Stimulated activated CD8-positive, alpha-beta memory T cell treated with anti-CD3 and anti-CD28 coated beads, Interleukin-7, amount 100 ng/mL, for 24 hours (primary cell): ENCODE measurements around the gene GPATCH2L.

Source experiments
- DNase-seq: peaks from one replicate; pipeline ENCODE4 v3.0.0-alpha.2; 2020; ENCODE audit warnings: low read depth

Gene GPATCH2L

DNA sequence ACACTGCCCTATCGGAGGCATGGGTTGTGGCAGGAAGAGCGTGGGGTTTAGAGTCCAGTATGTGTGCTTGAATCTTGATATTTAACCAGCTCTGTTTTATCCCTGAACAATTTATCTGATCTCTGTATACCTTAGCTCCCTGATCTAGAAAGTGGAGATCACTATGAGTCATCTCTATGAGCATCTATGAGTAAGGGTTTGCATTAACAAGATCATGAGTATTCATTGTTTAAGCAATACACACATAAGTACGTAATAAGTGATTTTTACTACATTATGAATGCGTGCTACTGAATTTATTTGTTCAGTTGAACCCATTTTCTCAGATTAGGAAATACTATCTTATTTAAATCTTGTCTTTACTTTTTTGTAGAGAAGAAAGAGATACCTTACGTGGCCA, 49.4 kb downstream of the GPATCH2L start:
- DNase-seq: no peak

DNA sequence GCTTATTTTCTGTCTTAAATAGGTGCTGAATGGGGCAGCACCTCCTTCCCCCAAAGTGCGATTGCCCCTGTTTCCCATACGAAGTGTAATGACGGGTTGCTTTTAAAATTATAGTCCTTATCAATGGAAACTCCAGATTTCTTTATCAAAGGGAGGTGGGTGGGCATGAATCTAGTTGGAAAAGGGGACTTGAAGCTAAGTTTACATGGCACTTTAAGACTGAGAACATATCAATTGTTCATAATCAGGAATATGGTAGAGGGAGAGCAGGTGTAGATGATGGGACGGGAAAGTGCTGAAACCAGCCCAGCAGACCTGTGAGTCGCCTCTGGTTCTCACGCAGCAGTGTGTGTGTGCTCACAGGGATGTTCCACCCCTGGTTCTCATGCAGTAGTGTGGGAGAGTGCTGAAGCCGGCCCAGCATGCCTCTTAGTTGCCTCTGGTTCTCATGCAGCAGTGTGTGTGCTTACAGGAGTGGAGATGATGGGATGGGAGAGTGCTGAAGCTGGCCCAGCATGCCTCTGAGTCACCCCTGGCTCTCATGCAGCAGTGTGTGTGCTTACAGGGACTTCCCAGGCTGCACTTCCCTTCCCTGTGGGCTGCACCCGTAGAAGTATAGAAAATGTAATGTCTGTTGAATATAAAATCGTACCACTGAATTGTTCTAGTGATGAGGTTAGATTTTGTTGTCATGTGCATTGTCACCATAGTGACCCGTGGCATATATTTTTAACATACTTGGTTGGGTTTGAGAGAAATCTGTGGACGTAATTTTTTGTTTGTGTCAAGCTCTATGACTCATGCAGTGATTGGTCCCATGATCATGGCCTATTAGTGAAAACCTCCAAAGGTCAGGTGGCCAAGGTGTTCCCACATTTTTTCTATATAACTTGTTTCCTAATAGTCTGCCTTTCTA, 51.6 kb downstream of the GPATCH2L start:
- no peak for DNase-seq

GRCh38 chr14:76204461-76205230, 52.9 kb downstream of the GPATCH2L start:
- DNase-seq: no peak

- DNase-seq: no peak
These were observed 54.0 kb downstream of the GPATCH2L start for GRCh38 chr14:76205708-76206107.

- DNase-seq: no peak
These were observed 56.6 kb downstream of the GPATCH2L start for GRCh38 chr14:76208340-76208739.

DNA sequence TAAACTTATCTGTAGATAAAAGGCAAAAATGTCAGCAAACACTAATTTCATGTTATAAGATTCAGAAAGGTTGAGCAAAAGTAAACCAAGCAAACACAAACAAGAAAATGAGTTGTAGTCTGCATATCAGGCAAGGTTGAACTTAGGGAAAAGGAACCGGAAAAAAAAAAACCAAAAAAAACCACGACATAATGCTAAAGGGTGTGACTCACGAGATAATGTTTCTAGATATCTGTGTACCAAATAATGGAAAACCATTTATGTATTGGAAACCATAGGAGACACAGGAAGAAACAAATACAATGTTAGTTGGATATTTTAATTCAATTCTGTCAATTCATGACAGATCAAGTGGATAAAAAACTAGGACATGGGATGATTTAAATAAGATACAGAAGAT, 60.5 kb downstream of the GPATCH2L start:
- DNase-seq: no peak

- DNase-seq: no peak
These were observed 65.5 kb downstream of the GPATCH2L start for GRCh38 chr14:76217179-76217578.

DNA sequence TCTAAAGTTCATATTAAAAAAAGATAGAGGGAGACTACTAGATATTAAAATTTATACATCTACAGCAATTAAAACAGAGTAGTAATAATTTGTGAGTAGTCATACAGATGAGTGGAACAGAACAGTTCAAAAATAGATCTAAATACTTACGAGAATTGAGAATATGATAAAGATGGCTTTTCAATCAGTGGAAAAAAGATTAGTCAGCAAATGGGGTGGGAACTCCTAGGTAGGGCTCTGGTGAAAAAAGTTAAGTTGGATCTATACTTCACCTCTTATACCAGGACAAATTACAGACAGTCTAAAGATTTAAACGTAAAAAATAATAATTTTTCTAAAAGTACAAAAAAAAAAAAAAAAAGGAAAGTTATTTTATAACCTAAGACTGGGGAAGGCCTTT, 66.9 kb downstream of the GPATCH2L start:
- DNase-seq: no peak

GRCh38 chr14:76219873-76220272, 68.2 kb downstream of the GPATCH2L start:
- no peak for DNase-seq

DNA sequence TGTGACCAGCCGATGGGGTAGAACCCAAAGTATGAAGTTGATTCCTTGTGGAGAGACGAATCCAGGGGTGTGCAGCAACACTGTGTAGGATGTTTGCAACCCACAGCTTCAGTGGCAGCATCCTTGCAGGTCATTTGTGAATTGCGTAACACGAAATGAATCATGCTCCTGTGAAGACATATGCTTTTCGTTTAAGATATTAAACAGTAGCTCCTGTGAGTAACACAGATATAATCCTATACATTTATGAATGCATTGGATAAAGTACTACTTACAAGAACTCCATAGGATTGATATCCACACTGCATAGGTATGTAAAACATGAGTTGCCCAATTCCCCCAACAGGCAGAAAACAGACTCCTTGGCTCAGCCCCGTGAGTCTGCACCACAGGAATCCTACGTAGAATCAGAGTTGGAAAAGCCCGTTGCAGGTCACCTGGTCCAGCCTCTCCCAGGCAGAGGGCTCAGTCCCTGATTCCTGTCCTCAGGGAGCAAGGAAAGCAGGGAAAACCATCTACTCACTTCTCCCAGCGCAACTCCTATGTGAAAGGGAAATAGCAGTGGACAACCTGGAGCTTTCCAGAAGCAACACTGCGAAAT, 75.8 kb downstream of the GPATCH2L start:
- DNase-seq: no peak

- no peak for DNase-seq
These were observed 76.4 kb downstream of the GPATCH2L start for GRCh38 chr14:76228138-76228537.

- no peak for DNase-seq
These were observed 81.1 kb downstream of the GPATCH2L start for GRCh38 chr14:76232800-76233199.

- DNase-seq: no peak
These were observed 83.9 kb downstream of the GPATCH2L start for GRCh38 chr14:76235628-76236027.

DNA sequence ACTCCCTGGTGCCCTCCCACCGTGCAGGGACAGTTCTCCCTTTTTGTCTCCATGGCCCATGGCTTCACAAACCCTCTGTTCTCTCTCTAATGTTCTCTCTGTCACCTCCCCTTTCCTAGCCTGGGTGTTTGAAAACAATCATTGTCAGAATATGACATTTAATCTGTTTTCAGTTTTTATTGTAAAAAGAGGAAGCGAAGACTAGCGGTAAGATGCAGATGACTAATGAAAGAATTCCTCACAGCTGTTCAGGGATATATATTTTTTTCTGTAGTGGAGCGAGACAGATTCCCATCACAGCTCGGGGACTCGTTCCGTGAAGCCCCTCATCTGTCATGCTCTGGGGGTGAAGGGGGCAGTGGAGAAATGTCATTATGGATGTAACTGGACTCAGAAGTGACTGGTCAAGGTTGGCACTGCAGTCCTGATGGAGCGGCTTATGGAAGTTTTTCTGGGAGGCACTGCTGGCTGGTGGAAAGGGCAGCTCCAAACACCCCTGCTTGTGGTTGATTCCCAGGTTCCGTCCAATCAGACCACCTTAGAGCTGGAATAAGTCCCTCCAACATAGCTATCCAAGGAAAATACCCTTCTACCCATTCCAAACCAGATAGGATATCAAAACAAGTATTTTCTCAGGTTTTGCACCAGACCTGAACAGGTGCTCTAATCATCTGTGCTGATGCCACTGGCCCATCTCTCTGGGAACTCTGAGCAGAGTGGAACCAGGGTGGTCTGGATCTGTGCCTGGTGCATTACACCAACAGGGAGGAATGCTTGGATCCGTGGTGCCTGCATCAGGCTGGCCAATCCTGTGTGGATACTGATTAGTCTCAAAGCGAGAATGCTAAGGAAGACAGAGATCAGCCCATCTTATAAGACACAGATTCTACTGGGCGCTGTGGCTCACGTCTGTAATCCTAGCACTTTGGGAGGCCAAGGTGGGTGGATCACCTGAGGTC, 84.7 kb downstream of the GPATCH2L start:
- DNase-seq: no peak

- DNase-seq: no peak
These were observed 85.7 kb downstream of the GPATCH2L start for GRCh38 chr14:76237349-76237990.

DNA sequence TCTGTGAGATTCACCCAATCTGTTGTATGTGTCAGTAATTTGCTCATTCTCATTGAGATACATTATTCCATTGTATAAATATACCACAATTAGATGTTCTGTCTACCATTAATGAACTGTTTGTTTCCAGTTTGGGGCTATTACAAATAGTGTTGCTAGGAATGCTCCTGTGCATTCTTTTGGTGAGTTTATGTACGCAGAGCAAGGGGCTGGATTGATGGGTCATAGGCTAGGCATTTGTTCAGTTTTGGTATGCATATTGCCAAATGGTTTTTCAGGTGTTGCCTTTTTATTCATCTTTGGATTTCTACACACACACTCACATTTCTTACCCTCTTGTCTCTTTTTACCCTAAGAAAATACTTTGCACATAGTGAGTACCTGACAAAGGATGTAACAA, 93.4 kb downstream of the GPATCH2L start:
- no peak for DNase-seq

DNA sequence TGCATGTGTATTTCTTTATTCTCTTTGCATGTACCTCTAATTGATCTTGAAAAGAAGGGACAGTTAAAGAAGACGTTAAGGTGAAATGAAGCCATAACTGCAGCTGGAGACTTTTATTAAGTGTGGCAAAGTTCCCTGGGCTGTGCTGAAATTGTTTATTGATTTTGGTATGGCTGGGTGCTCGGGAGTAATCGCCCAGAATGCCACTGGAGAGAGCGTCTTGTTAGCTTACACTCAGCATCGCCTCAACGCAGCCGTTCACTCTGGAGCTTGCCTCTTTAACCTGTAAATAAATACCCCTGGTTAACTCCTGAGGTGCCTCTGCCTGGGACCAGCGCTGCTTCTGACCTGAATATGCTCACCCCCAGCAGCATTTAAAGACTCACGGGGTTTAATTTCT, 98.6 kb downstream of the GPATCH2L start:
- DNase-seq: no peak

DNA sequence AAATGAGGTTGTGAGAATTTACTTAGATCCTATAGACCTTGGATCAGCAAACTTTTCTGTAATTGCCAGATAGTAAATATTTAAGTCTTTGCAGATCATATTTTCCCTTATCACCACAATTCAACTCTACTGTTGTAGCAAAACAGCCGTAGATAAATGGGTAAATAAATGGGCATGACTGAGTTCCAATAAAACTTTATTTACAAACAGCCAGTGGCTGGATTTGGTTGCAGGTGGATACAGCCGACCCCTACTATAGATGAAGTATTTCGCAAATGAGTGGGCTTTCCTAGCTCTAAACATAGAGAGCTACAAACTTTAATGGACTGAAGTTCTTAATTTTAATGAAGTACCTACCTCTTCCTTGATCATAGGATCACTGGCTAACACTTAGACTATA, 100.7 kb downstream of the GPATCH2L start:
- no peak for DNase-seq

DNA sequence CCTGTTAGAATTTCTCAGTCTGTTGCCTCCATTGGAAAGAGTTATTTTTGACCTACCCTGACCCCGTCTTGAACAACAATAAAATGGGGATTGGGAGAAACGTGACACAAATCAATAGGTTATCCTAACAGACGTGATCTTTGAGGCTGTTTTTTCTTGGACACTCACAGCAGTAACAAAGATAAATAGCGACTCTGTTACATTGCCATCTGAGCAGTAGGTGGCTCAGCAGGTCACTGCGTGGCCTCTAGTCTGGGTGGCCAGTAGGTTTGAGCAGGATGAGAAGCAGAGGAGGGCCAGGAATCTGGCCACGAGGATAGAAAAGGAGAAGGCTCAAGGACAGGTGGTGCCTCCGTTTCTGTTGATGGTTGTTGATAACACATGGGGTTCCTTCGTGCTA, 101.4 kb downstream of the GPATCH2L start:
- no peak for DNase-seq

- no peak for DNase-seq
These were observed 104.8 kb downstream of the GPATCH2L start for GRCh38 chr14:76256545-76256944.

DNA sequence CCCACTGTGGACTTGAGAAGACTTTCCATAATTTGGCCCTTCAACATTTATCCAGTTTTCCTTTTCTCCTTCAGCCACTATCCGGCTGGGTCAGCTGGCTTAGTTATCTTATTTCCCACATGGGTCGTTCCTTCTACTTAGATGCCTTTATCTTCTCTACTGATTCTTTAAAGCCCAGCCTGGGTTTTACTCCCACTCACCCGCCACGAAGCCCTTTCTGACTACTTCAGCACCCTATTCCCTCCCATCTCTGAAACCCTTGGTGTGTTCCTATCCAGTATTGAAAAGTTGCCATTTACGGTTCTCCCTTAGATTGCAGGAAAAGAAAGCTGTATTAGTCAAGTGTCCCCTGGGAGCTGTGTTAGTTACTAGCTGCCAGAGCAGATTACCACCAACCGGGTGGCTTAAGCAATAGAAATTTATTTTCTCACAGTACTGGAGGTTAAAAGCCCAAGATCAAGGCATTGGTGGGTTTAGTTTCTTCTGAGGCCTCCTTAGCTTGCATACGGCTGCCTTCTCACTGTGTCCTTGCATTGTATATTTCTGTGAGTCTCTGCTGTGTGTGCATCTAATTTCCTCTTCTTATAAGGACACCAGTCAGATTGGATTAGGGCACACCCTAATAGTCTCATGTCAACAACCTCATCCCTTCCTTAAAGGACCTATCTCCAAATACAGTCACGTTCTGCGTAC, 105.5 kb downstream of the GPATCH2L start:
- DNase-seq: no peak
